ENCODE results near the gene UGT1A8.

- no peak for TF ChIP-seq GATA2 (IDR thresholded peaks at IDR 0.05; ENCODE audit: low read depth, low read length)
- TF ChIP-seq GATA3 (IDR thresholded peaks at IDR 0.05; ENCODE audit: low read depth, low read length) = no peak
Measured at GRCh38 chr2:233769260-233769659, 151.8 kb downstream of the UGT1A8 start.

Data from SH-SY5Y (cell line).